VCaP (cell line): Measurements from ENCODE around the gene PTPN12.
"Not testable (repeated sequence)": the region's sequence is repeated elsewhere in the genome, so short reads cannot be mapped to it uniquely, and the experiment has no call there.

Experiments used
- H3K27ac ChIP-seq: fragments of 450-650 bp; 2 replicates; pipeline ENCODE4 v1.5.1; 2017
- CTCF ChIP-seq: fragments of 450-650 bp; conservative IDR thresholded peaks from 2 replicates; pipeline ENCODE4 v1.5.1; 2017; ENCODE audit warnings: mild to moderate bottlenecking, moderate library complexity

PTPN12 gene

GRCh38 chr7:77532247-77532646, 4.8 kb upstream of the PTPN12 start:
- H3K27ac ChIP-seq: no peak overlapping the region
- TF ChIP-seq CTCF: no peak

GRCh38 chr7:77532732-77533131, 4.4 kb upstream of the PTPN12 start:
- not testable (repeated sequence) for H3K27ac ChIP-seq

GRCh38 chr7:77534046-77534445, 3.0 kb upstream of the PTPN12 start:
- not testable (repeated sequence) for H3K27ac ChIP-seq

GRCh38 chr7:77536017-77536412, 1.1 kb upstream of the PTPN12 start:
- no peak for TF ChIP-seq CTCF
- peak overlapping the region; percentile 97 for H3K27ac ChIP-seq

GRCh38 chr7:77536413-77537135, 521 bp upstream of the PTPN12 start:
- peak overlapping the region; percentile 97 for H3K27ac ChIP-seq
- TF ChIP-seq CTCF: no peak

- peak overlapping the region; percentile 97 for H3K27ac ChIP-seq
- TF ChIP-seq CTCF: no peak
These were observed 734 bp downstream of the PTPN12 start for GRCh38 chr7:77537778-77538280.

GRCh38 chr7:77538281-77539212, 1.5 kb downstream of the PTPN12 start:
- H3K27ac ChIP-seq: peak overlapping the region; percentile 97
- TF ChIP-seq CTCF: no peak

- H3K27ac ChIP-seq: peak overlapping the region; percentile 97; the same call in 1 of the 2 replicates
- no peak; the same call in 1 of the 2 replicates for TF ChIP-seq CTCF
These were observed 3.3 kb downstream of the PTPN12 start for GRCh38 chr7:77540402-77540822.

- H3K27ac ChIP-seq: not testable (repeated sequence)
These were observed 3.9 kb downstream of the PTPN12 start for GRCh38 chr7:77540993-77541392.
